Natural killer cell (primary cell): ENCODE results near the gene GRWD1. TPM values are rescaled to one million over a fixed set of nuclear protein-coding genes. Genes with fewer than 3 reads are reported as not detected.

ENCODE experiments used
- ATAC-seq, 3 donors: fragments of 150-1000 bp in 2 of 3; fragments of 200-7000 bp in 1 of 3; cut with Tn5 transposase; 1 replicate in 1 of 3; 2 replicates in 2 of 3; pipeline ENCODE4 v1.10.0; 2021; ENCODE audit warnings: mild to moderate bottlenecking in 2 of 3, moderate library complexity in 2 of 3
- DNase-seq, 2 donors: peaks; one replicate each; pipeline versions ENCODE4 v3.0.0 to v3.0.0-alpha.2; 2013 to 2021; ENCODE audit warnings: mixed read lengths in 1 of 2
- H3K27ac ChIP-seq: one replicate; pipeline ENCODE4 v1.5.1; 2013; ENCODE audit warnings: mild to moderate bottlenecking, low read length
- H3K27me3 ChIP-seq: one replicate; pipeline ENCODE4 v1.6.1; 2013; ENCODE audit warnings: low read length; ENCODE audit not compliant: control insufficient read depth, insufficient read depth
- H3K36me3 ChIP-seq: one replicate; pipeline ENCODE4 v1.6.1; 2013; ENCODE audit warnings: low read length; ENCODE audit not compliant: control insufficient read depth, insufficient read depth
- H3K4me1 ChIP-seq: one replicate; pipeline ENCODE4 v1.6.1; 2013; ENCODE audit warnings: low read length; ENCODE audit not compliant: control insufficient read depth, insufficient read depth
- H3K4me3 ChIP-seq: one replicate; pipeline ENCODE4 v1.5.1; 2013; ENCODE audit warnings: low read length
- H3K9me3 ChIP-seq: one replicate; pipeline ENCODE4 v1.6.1; 2013; ENCODE audit warnings: low read length; ENCODE audit not compliant: control insufficient read depth, insufficient read depth
- H3K27ac Mint-ChIP-seq, 2 donors: one replicate each; pipeline ENCODE4 v1.8.0; 2022; ENCODE audit warnings: mild to moderate bottlenecking in 2 of 2, mixed read lengths in 2 of 2, moderate library complexity in 1 of 2
- H3K27me3 Mint-ChIP-seq, 2 donors: one replicate each; pipeline ENCODE4 v1.8.0; 2022; ENCODE audit warnings: low read depth in 2 of 2, mixed read lengths in 2 of 2
- H3K36me3 Mint-ChIP-seq: one replicate; pipeline ENCODE4 v1.8.0; 2022; ENCODE audit warnings: mixed read lengths
- H3K4me1 Mint-ChIP-seq, 2 donors: one replicate each; pipeline ENCODE4 v1.8.0; 2022; ENCODE audit warnings: mixed read lengths in 2 of 2
- H3K4me3 Mint-ChIP-seq: one replicate; pipeline ENCODE4 v1.8.0; 2022; ENCODE audit warnings: mild to moderate bottlenecking, moderate library complexity, mixed read lengths
- H3K9me3 Mint-ChIP-seq, 2 donors: one replicate each; pipeline ENCODE4 v1.8.0; 2022; ENCODE audit warnings: mixed read lengths in 2 of 2
- CTCF ChIP-seq: fragments of 200-600 bp; IDR thresholded peaks from one replicate; pipeline ENCODE4 v1.8.0; 2022; ENCODE audit warnings: antibody characterized with exemption
- WGBS: methylation state at CpG from one replicate; pipeline ENCODE4 v1.1.7; 2013; ENCODE audit warnings: missing lambda C conversion rate; ENCODE audit not compliant: insufficient coverage; 5-methylcytosine and 5-hydroxymethylcytosine counted together
- intact Hi-C: fragments of 100-400 bp; cut with micrococcal nuclease; formaldehyde crosslinking; loops from one replicate; pipeline ENCODE4 v1.14.2; 2022
- total RNA-seq, 4 donors: library from RNA; stranded (reverse); fragments of 120-200 nt in 1 of 4; gene quantifications; one replicate each; pipeline versions ENCODE4 v1.2.3 to v1.2.4, GENCODE V29; 2013 to 2022

The GRWD1 gene
- total RNA-seq, 3 donors from 2014 or later (not counting 1 experiment from before 2014, with no cell fraction given): 14.2 to 29.0 (median 16.7) TPM

- no peak for ATAC-seq
- no peak for DNase-seq
- Mint-ChIP-seq H3K27ac (no peak overlapping the region), H3K9me3 (no peaks in the 10 kb centered on the region), H3K4me3 (no peak overlapping the region), H3K27me3 (peaks cover 8 to 18% of the 10 kb centered on the region in 2 donors), H3K4me1 (peaks cover 21 to 41% of the 10 kb centered on the region in 2 donors), H3K36me3 (no peaks in the 10 kb centered on the region)
- Histone ChIP-seq H3K9me3 (no peaks in the 10 kb centered on the region), H3K27me3 (peaks cover 30% of the 10 kb centered on the region), H3K27ac (no peak overlapping the region), H3K36me3 (no peaks in the 10 kb centered on the region), H3K4me3 (no peak overlapping the region), H3K4me1 (peaks cover 35% of the 10 kb centered on the region)
- intact Hi-C loops: no loop called here
- 45% methylated on average over 58 of the region's 59 CpGs for WGBS
- TF ChIP-seq CTCF: no peak
Observed at GRCh38 chr19:48498595-48499311, 53.0 kb downstream of the GRWD1 start.

- Mint-ChIP-seq H3K4me3 (no peak overlapping the region), H3K9me3 (no peaks in the 10 kb centered on the region), H3K27me3 (peaks cover 8 to 18% of the 10 kb centered on the region in 2 donors), H3K27ac (no peak overlapping the region), H3K4me1 (peaks cover 21 to 35% of the 10 kb centered on the region in 2 donors), H3K36me3 (no peaks in the 10 kb centered on the region)
- H3K27me3 ChIP-seq: peaks cover 30% of the 10 kb centered on the region
- ATAC-seq (no peak), DNase-seq (no peak)
- H3K9me3 ChIP-seq: no peaks in the 10 kb centered on the region
- peaks cover 29% of the 10 kb centered on the region for H3K4me1 ChIP-seq
- no peak overlapping the region for H3K27ac ChIP-seq
- TF ChIP-seq CTCF: no peak
- WGBS: 74% methylated on average over 44 of the region's 44 CpGs
- H3K36me3 ChIP-seq: no peaks in the 10 kb centered on the region
- intact Hi-C loops: no loop called here
- H3K4me3 ChIP-seq: no peak overlapping the region
Observed at GRCh38 chr19:48499316-48500090, 53.7 kb downstream of the GRWD1 start.

- H3K36me3 Mint-ChIP-seq: no peaks in the 10 kb centered on the region
- 66% methylated on average over 32 of the region's 32 CpGs for WGBS
- peaks cover 0 to 18% of the 10 kb centered on the region in 2 donors for H3K27me3 Mint-ChIP-seq
- H3K27ac Mint-ChIP-seq: peak overlapping the region in 1 of 2 donors; percentile 54
- Histone ChIP-seq H3K9me3 (no peaks in the 10 kb centered on the region), H3K27me3 (peaks cover 23% of the 10 kb centered on the region), H3K4me3 (no peak overlapping the region), H3K27ac (no peak overlapping the region), H3K36me3 (no peaks in the 10 kb centered on the region), H3K4me1 (peaks cover 29% of the 10 kb centered on the region)
- ATAC-seq (no peak), DNase-seq (no peak)
- H3K9me3 Mint-ChIP-seq: no peaks in the 10 kb centered on the region
- peaks cover 17 to 28% of the 10 kb centered on the region in 2 donors for H3K4me1 Mint-ChIP-seq
- TF ChIP-seq CTCF: no peak
- H3K4me3 Mint-ChIP-seq: peak overlapping the region; percentile 37
- intact Hi-C loops: no loop called here
Observed at GRCh38 chr19:48500830-48501493, 55.2 kb downstream of the GRWD1 start.
